ENCODE data around the gene C4A.
"Not testable (repeated sequence)": the region's sequence is repeated elsewhere in the genome, so short reads cannot be mapped to it uniquely, and the experiment has no call there.

DNA sequence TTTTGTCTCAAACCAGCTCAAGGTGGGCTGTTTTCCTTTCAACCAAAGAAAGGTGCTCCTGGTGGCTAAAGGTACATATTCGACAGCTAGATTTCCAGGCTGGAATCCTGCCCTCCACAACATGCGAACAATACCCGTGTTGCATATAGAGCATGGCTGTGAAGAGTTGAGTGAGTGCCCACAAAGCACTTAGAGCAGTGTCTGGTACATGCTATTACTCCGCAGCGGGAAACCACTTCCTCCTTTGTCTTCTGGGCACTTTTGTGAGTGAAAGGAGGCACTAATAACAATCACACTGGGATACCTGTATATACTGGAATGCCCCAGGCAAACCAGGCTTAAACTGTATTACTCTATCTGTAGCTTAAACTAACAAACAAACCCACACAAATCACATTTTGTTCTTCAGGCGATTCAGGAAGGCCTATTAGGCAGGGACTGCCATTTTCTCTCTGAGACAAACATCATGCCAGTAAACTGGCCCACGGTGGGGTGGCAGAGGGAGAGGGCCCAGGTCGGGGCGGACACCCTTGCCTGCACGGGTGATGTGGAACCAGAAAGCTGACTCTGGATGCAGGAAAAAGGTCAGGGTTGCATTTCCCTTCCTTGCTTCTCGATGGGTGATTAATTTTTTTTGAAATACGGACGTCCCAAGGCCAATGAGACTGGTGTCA is 23.1 kb downstream of the C4A start:
- TF ChIP-seq EZH2 (IDR thresholded peaks at IDR 0.05; ENCODE audit: low read depth); CTCF (conservative IDR thresholded peaks at IDR 0.05): not testable (repeated sequence)
